GM18861 (cell line): Measurements from ENCODE around the gene LHFPL6.
"Not testable (repeated sequence)": the region's sequence is repeated elsewhere in the genome, so short reads cannot be mapped to it uniquely, and the experiment has no call there.

ENCODE experiments used
- ATAC-seq: cut with Tn5 transposase; IDR thresholded peaks from one replicate; pipeline ENCODE4 v1.9.1; 2021; ENCODE audit not compliant: unreplicated experiment

Gene LHFPL6

DNA sequence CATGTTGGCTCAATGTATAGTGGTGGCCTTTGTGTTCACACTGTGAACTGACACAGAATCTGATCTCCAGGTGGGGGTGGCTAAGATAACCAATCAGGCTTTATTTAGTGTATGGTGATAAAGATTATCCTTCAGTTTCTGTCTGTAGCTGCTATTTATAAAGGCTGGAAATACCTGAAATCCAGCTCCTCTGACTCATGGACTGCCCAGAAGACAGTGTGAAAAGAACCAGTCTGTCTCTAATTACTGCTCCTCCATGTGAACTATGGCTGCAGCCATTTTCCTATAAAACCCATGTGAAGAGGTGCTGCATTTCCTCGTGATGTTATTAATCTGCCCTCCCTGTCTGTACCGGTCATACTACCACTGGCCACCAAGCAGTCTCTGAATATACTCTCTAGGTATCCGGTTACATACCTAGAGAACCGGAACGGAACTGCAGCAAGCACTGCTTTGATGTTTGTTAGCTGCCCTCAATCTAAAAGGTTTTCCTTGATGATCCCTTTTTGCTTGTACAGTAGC, 238.0 kb downstream of the LHFPL6 start:
- ATAC-seq = no peak

- ATAC-seq = no peak
Measured at GRCh38 chr13:39363382-39363772, 239.6 kb downstream of the LHFPL6 start.

DNA sequence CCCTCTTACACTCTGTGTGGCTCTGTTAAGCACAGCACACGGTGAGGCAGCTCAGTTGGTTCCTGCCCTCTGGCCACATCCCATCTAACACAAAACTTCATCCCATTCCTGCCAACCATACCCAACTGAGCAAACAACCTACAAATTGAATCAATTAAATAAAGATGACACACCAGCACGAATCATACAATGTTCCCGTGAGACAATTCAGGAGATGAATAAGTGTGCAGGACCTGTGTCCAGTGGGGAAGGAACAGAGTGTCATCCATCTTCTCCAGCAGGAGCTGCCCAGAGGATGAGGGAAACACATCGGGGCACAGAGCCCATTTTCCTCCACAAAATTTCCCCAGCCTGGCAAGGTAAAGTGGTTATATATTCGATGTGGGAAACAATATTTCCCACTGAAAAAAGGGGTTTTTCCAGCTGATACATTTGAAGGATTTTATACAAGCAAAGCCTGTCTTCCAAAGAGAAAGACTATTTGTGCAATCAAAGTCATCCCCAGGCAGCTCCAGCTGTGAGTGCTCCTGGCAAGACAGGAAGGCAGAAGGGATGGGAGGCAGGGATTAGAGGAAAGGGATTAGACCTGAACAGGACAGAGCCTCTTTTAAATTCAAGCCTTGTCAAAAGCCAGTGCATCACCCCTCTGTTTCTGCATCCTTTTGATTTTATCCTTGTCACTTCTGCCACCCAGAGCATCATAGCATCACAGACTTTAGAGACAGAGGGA, 240.2 kb downstream of the LHFPL6 start:
- no peak for ATAC-seq

GRCh38 chr13:39353988-39354387, 249.0 kb downstream of the LHFPL6 start:
- no peak for ATAC-seq

GRCh38 chr13:39350461-39350881, 252.5 kb downstream of the LHFPL6 start:
- ATAC-seq = no peak

GRCh38 chr13:39349391-39349960, 253.5 kb downstream of the LHFPL6 start:
- ATAC-seq = no peak

- ATAC-seq = no peak
Measured at GRCh38 chr13:39347926-39348901, 254.8 kb downstream of the LHFPL6 start.

DNA sequence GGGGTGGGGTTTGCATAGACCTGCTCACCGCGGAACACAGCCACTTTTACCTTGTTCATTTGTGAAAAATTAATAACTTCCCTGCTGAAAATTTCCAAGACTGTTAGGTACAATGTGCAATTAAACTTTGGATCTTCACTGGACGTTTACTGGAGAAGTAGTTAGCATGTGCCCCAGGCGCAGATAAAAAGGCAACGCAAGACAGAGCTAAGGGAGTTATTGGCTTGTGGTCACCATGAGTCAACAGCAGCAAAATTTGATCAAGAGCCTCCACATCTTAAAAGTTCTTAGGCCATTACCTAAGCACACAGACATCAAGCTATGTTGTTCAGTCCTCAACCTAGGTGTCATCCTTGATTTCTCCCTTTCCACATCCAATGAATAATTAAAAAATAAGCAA, 257.0 kb downstream of the LHFPL6 start:
- ATAC-seq = no peak

DNA sequence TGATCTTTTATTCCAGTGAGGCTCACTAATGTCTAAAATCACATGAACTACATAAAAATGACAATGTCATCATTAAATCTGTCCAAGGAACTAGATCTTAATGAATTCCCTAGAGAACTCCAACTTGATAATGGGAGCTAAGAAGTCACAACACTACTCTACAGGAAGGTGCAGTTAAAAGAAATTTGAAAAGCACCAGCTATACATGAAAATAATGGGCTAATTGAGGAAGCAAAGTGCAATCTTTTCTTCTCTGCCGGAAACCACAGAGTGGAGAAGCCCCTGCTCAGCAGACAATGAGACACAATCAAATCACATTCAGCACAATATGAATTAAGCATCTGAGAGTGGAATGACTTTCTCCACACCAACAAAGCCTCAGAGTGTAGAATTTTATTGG, 261.7 kb downstream of the LHFPL6 start:
- ATAC-seq = no peak

DNA sequence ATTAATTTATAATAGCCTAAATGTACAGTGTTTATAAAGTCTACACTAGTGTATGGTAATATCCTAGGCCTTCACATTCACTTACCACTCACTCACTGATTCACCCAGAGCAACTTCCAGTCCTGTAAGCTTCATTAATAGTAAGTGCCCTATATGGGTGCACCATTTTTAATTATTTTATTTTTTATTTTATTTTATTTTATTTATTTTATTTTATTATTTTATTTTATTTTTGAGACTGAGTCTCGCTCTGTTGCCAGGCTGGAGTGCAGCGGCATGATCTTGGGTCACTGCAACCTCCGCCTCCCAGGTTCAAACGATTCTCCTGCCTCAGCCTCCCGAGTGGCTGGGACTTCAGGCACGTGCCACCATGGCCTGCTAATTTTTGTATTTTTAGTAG, 264.9 kb downstream of the LHFPL6 start:
- ATAC-seq = not testable (repeated sequence)

DNA sequence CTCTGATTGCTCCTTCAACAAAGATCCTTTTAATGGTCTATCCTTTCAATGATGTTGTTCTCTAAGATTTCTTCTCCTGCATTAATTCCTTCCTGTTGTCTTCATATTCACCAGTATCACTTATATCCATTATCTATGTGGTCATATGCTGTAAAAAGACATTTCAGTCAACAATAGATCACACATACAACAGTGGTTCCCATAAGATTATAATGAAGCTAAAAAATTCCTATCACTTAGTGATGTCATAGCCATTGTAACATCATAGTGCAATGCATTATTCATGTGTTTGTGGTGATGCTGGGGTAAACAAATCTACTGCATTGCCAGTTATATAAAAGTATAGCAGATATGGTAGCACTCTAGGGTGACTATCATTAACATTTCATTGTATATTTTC, 266.1 kb downstream of the LHFPL6 start:
- ATAC-seq = no peak

- no peak for ATAC-seq
Measured at GRCh38 chr13:39336207-39336606, 266.8 kb downstream of the LHFPL6 start.

DNA sequence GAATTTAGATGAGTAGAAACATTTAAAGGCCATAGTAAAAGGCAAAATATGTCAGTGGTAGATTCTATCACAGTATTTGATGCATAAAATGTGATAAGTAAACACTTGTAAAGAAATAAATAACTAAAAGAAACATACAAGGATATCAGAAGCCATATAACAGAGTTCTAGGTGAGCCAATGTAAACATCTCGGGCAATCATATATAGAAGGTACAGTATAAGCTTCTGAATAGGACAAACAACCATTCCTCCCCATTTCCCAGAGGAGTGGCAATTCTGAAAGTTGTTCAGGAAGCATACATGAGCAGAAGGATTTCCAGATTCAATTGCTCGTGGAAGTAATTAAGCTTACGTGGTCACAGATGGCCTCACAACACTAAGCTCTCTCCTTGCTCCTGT, 267.3 kb downstream of the LHFPL6 start:
- no peak for ATAC-seq

GRCh38 chr13:39330504-39330903, 272.5 kb downstream of the LHFPL6 start:
- no peak for ATAC-seq

- no peak for ATAC-seq
Measured at GRCh38 chr13:39329182-39329639, 273.8 kb downstream of the LHFPL6 start.

GRCh38 chr13:39327172-39327479, 275.9 kb downstream of the LHFPL6 start:
- no peak for ATAC-seq

DNA sequence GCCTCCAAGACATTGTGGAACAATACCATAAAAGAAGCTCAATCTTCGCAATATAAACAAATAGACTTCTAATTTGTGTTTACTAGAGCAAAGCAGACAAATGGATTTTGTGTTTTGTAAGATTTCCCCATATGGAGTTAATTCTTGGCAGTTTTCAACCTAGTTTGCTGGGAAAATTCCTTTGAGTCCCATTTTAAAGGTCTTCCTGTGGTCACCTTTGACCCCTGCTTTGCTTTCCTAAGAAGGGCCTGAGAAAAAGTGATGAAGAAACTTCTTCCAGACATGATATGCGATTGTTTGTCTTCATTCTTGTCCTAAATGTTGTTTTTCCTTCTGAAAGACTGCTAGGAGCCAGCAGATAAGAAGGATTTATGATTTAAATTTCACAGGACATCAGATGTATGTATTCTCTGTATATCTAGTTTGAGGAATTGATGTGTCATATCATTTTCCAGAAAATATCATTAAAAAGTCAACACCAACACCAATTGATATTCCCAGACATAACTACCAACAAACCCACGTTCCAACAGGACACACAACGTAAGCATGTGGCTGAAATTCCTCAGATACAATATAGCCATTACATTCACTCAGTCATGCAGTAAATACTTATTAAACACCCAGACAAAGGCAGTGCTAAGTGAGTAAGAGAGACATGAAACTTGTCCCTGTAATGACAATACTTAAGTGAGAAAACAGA, 276.4 kb downstream of the LHFPL6 start:
- no peak for ATAC-seq

GRCh38 chr13:39324806-39325311, 278.1 kb downstream of the LHFPL6 start:
- no peak for ATAC-seq

- no peak for ATAC-seq
Measured at GRCh38 chr13:39322836-39323585, 280.0 kb downstream of the LHFPL6 start.

- no peak for ATAC-seq
Measured at GRCh38 chr13:39321574-39321973, 281.4 kb downstream of the LHFPL6 start.
